NCI-H2196 (cell line): ENCODE measurements around the gene SLC22A31.

Experiments
- DNase-seq: peaks from one replicate; lab custom pipeline; 2025; ENCODE audit not compliant: unreplicated experiment; lab: John Stamatoyannopoulos, UW

The SLC22A31 gene

DNA sequence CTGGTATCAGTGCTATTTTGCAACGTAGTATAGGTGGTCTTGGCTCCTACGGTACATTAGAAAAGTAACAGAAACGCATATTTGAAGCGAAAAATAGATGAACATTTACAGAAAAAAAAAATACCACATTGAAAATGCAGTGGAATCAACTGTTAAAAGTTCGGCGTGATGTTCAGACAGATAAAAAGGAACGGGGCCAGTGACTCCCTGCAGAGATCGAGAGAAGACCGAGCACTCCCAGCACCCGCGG is 16.7 kb upstream of the SLC22A31 start:
- DNase-seq: no peak

DNA sequence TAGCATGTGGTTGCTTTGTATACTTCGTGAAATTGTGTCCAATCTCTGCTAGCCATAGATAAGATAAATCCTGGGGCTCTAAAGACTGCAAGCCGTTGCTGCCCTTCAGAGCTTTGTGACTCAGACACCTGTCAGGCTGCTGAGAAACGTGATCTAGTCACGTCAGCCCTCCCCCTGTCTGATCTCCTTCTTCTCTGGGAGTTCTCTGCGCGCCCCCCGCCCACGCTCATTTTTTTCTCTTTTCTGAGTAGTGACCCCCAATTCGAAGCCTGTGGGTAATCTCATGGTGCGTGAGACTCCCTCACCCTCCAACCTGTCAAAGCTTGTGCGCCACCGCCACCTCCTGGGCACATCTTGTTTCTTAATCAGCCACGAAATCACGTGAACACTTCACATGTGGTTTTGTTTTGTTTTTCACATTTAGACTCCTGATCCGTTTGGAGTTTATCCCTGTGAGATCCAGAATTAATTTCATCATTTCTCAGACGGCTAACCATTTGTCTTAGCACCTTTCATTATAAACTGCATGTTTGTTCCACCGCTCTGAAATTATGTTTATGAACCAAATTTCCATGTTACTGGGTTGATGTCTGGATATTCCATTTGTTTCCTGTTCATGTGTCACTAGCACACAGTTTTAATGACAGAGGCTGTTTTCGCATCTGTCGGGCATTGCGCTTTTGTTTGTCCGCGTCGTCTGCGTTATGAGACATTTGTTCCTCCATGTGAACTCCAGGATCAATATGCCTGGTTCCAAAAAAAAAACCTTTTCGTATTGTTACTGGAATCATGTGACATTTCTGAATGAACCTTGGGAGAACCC is 16.2 kb upstream of the SLC22A31 start:
- DNase-seq: peak; percentile 69

DNA sequence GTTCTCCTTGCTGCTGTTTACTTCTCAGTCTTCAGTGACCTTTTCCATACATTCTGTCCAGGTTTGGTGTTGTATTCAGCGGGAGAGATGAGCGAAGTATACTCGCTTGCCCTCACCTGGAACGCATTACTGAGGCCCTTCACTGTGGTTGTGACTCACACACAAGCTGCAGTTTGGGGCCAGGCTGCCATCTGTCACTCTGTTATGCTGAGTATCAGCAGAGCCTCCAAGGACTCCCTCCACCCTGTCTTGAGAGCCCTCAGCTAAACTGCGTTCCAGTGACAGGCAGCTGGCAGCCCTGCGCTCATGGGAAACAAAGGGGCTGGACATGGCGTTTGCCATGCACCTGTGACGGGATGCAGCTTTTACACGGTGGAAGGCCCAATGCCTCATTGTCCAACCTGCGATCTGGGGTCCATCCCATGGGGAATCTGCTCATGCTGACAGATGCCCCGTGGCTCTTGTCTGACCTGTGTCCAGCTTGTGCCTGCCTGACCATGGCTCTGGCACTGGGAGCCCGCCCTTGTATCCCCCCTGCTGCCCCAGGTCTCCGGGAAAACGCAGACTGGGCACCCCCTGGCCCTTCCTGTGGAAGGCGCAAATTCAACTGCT is 10.7 kb upstream of the SLC22A31 start:
- peak; percentile 4 for DNase-seq

DNA sequence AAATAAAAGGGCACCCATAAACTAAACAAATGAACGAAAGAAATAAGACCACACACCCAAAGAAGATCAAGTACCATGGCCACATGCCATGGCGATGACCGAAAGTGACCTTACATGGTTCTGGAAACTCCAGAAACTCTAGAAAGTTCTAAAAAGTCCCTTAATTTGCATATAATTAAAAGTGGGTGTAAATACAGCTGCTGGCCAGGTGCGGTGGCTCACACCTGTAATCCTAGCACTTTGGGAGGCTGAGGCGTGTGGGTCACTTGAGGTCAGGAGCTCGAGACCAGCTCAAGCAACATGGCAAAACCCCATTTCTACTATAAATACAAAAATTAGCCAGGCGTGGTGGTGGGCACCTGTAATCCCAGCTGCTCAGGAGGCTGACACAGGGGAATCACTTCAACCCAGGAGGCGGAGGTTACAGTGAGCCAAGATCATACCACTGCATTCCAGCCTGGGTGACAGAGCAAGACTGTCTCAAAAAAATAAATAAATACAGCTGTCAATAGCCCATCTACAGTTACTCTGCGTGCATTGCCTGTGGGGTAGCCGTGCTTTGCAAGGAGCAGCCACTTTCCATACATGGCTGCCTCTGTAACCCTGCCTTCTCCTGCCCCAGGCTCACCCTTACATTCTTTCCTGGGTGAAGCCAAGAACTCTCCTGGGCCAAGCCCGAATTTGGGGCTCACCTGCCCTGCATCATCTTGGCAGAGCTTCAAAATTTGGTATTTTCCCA is 10.0 kb upstream of the SLC22A31 start:
- no peak for DNase-seq

DNA sequence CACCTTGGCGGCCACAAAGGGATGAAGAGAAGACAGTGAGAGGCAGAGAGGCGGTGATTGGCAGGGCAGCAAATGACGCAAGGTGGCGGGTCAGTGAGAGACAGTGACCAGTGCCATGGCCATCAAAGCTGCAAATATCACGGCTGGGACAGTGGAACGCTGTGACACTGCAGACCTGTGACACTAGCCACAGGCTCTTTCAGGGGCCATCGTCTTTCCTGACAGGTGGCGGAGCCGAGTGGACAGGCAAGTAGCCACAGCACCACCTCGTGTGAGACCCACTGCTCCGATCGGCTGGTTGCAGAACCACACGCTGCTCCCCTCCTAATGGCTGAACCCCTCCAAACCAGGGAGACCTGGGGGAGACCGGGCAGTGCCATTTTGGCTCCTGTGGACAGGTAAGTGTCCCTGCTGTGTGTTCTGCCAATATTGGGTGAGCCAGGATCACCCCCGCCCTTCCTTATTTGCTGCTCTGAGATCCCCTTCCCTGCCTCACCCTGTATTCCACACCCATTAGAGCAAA is 9.2 kb upstream of the SLC22A31 start:
- no peak for DNase-seq

DNA sequence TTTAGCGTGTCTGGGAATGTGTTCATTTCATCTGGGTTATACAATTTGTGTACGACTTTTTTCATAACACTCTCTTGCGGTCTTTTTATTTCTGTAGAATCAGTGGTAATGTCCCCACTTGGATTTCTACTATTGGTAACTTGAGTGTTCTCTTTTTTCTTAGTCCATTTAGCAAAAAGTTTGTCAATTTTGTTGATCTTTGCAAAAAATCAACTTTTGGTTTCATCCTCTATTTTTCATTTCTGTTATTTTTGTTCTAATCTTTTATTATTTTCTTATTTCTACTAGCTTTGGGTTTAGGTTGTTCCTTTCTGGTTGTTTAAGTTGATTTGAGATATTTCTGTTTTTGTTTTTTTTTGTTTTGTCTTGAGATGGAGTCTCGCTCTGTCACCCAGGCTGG is 7.7 kb upstream of the SLC22A31 start:
- no peak for DNase-seq

DNA sequence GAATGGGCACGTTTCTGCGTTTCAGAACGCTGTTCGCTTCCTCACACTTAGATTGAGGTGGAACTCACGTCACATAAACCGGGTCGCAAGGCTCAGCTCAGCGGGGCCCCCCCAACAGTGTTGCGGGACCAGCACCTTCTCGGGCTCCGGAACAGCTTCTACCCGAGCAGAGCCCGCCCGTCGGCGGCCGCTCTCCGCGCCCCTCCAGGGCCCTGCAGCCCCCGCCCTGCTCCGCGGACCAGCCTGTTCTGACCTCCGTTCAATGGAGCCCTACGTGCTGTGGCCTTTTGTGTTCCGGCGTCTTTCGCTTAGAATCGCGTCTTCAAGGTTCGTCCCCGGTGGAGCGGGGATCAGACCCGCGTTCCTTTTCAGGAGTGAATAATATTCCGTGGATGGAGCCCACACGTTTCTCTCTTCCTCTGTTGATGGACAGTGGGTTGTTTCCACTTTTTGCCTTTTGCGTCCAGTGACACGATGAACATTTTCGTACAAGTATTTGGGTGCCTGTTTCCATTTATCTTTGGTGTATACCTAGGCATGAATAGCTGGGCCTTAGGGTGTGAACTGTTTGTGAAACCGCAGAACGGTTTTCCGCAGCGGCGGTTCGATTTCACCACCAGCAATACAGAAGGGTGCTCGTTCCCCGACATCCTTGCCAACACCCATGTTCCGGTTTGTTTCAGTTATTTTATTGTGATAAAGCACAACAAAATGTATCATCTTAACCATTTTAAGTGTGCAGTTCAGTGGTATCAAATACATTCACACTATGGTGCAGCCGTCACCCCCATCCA is 2.3 kb upstream of the SLC22A31 start:
- DNase-seq: no peak

DNA sequence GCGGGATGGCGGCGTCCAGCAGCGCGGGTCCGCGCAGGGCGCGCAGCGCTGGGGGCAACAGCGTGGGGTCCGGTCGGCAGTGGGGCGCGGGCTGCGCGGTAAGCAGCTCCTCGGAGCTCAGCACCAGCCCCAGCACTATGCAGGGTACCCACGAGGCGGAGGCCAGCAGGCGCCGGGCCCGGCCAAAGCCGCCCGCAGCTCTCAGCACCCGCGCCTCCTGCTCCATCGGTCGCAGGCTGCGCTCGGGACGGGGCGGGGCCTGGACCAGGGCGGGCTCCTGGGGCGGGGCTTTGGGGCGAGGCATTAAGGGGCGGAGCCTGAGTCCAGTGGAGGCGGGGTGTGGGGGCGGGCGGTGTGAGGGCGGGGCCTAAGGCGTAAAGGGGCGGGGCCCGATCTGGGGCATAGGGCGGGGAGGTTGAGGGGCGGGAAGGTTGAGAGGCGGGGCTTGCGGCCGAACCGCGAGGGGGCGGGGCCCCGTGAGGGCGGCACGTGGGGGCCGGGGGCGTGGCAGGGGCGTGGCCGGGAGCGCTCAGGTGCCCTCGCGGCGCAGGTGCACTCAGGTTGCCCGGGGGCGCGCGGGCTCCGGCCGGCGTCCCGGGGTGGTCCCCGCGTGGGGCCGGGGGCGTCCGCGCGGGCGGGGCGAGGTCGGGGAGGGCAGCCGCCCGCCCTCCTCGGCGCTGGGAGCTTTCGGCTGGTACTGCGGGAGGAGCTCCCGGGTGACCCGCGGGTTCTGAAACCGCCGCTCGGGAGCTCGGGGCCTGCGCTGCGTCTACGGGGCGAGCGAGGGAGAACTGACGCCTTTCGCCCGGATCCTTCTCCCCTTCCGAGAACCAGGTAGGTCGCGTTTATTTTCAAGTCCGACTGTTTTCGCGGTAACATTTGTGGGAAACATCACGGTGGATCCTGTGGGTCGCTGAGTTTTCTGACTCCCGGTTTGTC is 1.4 kb upstream of the SLC22A31 start:
- peak; percentile 74 for DNase-seq

DNA sequence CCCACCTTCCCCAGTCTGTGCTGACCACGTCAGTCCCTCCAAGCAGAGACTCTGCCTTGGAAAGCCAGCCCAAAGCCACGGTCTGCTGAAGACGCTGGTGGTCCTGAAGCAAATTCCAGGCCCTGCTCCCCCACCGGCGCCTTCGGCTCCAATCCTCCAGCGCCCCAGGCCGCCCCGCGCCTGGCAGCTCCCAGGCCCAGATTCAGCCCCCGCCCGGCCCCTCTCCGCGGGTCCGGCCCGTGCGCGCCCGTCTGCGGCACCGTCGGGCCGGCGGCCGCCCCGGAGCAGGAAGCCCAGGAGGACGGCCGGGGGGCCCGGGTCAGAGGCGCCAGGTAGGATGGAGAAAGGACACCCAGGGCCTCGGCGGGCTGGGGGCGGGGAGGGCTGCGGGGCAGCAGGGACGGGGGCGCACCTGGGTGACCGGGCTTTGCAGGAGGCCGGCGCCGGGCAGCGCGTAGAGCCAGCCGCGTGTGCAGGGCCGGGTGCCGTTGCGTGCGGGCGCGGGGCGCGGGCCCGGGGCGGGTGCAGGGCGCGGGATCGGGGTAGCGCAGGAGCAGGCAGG is 594 bp upstream of the SLC22A31 start:
- DNase-seq: no peak

DNA sequence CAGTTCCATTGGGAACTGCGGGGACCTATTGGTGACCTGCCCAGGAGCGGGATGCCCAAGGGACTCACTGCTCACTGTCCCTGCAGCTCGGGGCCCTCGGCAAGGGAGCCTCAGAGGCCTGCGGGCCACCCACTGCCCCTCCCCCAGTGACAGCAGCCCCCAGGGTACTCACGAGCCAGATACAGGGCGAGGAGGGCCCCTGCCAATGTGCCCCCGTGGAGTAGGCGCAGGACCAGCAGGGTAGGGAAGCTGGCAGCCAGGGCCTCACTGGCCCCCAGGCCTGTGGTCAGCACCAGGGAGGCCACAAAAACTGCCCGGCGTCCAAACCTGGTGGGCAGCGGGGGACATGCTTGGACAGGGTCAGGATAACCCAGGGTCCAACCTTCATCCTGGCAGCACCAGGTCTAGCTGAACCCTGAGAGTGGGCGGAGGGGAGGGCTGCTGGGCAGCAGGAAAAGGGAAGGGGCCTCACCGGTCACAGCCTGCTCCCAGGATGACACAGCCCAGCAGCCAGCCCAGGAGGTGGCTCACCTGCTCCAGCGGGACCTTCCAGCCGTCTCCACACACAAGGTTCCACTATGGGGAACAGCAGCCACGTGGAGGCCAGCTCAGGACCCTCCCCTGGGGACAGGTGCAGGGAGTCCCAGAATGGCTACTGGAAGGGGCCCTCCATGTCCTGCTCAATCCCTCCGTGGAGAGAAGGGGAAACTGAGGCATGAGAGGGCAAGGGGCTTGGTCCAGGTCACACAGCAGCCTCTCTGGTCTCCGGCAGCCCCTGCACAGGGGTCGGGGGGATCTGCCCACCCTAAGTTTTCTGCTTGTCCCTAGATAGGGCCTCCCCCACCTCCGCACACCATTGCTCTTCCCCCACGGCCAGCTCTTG is 855 bp downstream of the SLC22A31 start:
- DNase-seq: no peak

DNA sequence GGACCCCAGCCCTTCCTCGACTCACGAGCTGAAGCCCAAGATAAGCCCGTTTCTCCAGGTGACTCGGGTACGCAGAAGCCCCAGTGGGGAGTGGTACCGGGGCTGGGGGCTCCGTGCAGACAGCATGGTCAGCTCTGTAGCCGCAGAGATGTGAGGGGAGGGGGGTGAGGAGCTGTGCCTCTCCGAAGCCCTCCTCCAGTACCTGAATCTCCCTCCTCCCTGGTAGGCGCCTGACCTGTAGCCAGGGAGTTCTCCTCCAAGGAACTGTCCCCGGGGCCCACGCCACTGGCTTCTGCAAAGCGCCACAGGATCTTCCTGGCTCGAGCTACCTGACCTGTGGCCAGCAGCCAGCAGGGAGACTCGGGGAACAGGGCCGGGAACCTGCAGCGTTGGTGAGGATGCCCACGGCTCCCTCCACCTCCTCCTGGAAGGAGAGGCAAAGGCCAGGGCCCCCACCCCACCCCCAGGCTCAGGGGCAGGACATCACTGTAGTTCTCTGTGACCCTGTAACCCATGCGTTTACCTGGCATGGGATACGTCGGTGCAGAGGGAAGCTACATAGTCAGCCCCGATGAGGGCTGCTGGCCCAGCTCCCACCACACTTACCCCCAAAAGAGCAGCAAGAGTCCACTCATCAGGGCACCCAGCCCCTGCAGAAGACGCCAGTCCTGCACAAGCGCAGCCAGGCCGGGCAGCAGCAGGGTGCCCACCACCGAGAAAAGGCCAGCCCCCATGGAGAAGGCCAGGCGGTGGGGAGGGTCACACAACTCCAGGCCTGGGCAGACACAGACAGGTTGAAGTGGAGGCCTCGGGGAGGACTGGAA is 1.7 kb downstream of the SLC22A31 start:
- no peak for DNase-seq

DNA sequence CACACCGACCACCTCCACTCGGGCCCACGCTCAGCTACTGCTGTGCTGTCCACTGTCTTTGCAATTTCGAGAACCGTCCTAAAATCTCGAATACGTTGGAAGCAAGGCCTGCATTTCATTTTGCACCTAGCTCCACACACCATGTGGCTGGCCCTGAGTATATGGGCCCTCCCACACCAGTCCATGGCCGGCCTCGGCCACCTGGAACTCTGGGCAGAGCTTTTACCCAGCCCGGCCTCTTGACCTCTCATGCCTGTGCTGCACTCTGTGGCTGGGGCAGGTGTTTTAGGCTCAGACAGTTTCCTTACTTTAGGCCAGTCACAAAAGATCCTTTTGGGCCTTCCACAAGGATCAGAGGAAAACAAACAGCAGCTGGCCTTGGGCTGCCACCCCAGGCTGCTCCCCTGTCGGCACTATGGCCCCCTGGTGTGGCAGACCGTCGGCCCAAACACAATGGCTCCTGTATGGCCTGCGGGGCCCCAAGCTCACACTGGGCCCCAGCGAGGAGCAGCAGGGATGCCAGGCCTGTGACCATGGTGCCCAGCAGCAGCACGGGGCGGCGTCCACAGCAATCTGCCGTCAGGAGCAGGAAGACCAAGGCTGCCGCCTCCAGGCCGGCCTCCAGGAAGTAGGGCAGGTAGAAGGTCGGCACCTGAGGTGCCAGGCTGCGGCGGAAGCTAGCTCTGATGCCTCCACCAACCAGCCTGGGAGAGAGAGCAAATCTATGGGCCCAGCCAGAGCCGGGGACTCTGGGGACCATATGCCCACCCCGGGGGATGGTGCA is 2.5 kb downstream of the SLC22A31 start:
- DNase-seq: peak; percentile 13

DNA sequence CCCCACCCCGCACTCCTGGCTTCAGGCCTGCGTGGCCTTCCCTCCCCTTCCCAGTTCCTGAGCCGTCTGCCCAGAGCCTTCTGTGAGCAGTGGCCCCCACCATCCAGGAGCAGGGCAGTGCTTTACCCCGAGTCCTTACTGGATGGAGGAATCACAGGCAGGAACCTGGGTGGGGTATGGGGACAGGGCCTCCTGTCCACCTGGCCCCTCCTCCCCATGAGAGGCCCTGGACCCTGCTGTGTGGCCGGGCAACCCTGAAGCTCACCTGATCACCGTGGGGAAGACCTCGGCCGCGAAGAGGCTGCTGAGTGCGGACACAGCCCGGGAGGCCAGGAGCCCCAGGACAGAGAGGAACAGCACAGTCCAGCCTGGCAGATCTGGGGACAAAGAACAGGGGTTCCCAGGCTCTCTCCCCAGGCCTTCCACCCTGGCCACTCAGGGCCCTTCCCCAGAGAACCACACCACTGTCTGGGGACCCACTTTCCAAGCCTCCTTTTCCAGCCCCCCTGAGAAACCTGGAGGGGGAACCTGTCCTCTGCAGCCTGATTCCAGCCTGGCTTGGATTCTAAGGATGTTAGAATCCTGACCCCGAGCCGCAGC is 3.2 kb downstream of the SLC22A31 start:
- DNase-seq: no peak

DNA sequence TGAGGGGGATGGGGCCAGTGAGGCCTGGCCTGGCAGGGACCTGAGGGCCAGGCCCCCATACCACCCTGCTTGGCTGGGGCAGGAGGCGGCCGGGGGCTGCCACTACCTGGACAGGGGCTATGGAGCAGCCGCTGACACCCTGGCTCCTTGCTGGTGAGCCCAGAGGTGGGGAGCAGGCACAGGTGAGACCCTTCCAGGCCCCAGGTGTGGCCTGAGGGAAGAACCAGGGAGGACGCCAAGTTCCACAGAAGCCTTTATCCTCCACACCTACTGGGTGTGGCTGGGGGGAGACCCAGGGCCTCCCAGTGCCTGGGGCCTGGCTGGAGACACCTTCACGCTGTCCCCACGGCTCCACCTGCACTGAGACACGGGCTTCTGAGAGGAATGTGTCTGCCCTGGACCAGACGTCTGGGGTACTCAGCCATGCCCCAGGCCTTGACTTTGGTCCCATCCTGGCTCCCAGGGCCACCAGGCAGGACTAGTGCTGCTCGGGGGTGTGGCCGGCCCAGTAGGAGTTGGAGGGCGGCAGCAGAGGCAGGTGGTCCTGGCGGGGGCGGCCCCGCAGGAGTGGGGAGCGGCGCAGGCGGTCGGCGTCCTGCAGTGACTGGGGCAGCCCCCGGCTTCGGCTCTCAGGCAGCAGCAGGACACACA is 4.7 kb downstream of the SLC22A31 start:
- no peak for DNase-seq

DNA sequence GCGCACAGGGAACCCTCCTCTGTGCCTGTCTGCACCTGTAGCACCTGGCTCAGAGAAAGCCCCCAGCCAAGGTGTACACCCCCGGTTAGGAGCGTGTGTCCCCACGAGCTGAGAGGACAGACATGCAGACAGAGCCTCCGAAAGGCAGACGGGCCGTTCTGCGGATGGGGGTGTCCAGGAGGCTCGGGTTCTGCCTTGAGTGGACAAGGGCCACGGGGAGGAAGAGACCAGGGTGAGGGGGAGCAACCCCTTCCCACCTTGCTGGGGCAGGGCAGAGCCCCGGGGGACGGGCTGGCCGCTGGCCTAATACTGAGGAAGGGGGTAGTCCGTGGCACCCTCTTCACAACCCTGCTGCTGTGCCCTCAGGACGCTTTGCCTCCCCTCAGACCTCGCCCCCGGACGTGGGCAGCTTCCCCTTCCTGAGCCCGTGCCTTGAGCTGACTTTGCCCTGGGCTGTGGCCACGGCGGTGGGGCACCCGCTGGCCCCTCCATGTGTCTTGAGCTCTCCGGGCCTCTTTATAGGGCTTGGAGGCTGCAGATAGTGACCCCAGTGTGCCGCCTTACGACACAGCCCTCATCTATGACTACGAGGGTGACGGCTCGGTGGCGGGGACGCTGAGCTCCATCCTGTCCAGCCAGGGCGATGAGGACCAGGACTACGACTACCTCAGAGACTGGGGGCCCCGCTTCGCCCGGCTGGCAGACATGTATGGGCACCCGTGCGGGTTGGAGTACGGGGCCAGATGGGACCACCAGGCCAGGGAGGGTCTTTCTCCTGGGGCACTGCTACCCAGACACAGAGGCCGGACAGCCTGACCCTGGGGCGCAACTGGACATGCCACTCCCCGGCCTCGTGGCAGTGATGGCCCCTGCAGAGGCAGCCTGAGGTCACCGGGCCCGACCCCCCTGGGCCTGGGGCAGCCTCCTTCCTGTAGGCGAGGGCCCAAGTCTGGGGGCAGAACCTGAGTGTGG is 5.7 kb downstream of the SLC22A31 start:
- DNase-seq: no peak
